ENCODE data around the gene TMEM273.
"Not testable (repeated sequence)": the region's sequence is repeated elsewhere in the genome, so short reads cannot be mapped to it uniquely, and the experiment has no call there.

Gene TMEM273

DNA sequence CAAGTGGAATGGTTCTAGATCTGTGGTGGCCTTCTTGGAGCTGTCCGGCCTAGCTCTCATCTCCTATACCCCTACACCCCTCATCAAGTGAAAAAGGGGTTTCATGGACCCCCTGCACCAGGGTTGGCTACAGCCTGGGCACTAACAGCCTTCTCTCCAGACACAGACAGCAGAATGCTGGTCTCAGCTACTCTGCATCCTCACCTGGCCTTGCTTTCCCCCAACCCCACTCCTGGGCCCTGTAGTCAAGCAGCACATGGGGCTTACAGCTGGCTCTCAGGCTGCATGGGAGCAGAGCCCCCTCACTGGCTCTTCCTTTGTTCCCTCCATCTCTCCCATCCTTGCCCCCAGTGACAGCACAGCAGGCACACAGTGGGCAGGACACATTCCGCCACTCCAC lies 20.8 kb upstream of the TMEM273 start:
- Histone ChIP-seq H3K9ac (ENCODE audit: low read length in 5 of 5) (no peak overlapping the region), H3K9me3 (ENCODE audit: control insufficient read depth in 5 of 5, low read length in 5 of 5) (peaks cover 0 to 3% (median 0%) of the 10 kb centered on the region in 5 donors), H3K27ac (ENCODE audit: low read depth, low read length) (no peak overlapping the region), H3K27me3 (ENCODE audit: control insufficient read depth in 5 of 5, insufficient read depth in 4 of 5, low read length in 5 of 5) (peaks cover 0 to 4% (median 0%) of the 10 kb centered on the region in 5 donors), H3K4me3 (ENCODE audit: low read depth in 1 of 5, low read length in 5 of 5) (no peak overlapping the region), H3K4me1 (ENCODE audit: control insufficient read depth in 5 of 5, insufficient read depth in 5 of 5, low read length in 5 of 5) (no peaks in the 10 kb centered on the region), H3K36me3 (ENCODE audit: control insufficient read depth in 5 of 5, insufficient read depth in 5 of 5, low read length in 5 of 5) (no peaks in the 10 kb centered on the region)

DNA sequence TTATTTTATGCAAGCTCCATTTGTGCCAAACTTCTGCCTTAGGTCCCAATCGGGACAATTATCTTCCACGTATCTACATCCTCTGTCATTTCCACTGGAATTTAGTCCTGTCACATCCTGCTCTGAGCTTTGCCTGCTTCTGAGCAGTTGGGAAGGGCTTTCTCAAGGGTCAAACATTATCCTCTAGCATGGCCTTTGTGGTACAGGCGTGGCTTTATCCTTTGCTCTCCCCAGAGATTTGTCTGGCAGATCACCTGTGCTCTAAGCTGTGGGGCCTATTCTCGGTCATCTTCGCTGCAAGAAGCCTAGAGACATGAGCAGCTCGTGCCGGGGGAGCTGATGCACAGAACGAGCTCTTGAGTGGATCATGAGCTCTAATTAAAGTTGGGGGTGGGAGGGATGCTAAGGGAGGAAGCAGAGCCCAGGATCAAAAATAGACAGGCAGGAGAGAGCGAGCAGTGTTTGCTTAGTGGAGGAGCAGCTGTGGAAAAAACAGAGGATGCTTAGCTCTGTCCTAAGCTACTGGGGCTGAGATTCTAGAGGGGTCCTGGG lies 19.8 kb upstream of the TMEM273 start:
- Histone ChIP-seq H3K9me3 (ENCODE audit: control insufficient read depth in 5 of 5, low read length in 5 of 5) (peaks cover 0 to 3% (median 0%) of the 10 kb centered on the region in 5 donors), H3K27ac (ENCODE audit: low read depth, low read length) (no peak overlapping the region), H3K4me3 (ENCODE audit: low read depth in 1 of 5, low read length in 5 of 5) (no peak overlapping the region), H3K4me1 (ENCODE audit: control insufficient read depth in 5 of 5, insufficient read depth in 5 of 5, low read length in 5 of 5) (no peaks in the 10 kb centered on the region), H3K9ac (ENCODE audit: low read length in 5 of 5) (no peak overlapping the region), H3K36me3 (ENCODE audit: control insufficient read depth in 5 of 5, insufficient read depth in 5 of 5, low read length in 5 of 5) (no peaks in the 10 kb centered on the region), H3K27me3 (ENCODE audit: control insufficient read depth in 5 of 5, insufficient read depth in 4 of 5, low read length in 5 of 5) (peaks cover 0 to 4% (median 0%) of the 10 kb centered on the region in 5 donors)

DNA sequence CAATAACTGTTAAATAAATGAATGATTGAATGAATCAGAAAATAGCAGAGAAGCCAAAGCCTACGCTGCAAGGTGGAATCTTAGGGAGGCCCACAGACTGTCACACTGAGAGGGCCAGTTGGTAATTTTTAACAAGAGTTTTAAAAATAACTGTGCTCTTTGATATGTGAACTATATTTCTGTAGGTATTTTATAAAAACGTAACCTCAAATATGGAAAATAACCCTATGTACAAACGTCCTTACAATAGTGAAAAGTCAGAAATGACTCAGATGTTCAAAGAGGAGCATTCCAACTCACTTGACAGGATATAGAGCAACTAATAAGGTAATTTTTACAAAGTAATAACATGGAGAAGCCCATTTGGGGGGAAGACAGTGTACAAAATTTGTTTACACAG lies 18.9 kb upstream of the TMEM273 start:
- Histone ChIP-seq H3K9ac (ENCODE audit: low read length in 5 of 5) (no peak overlapping the region), H3K9me3 (ENCODE audit: control insufficient read depth in 5 of 5, low read length in 5 of 5) (peaks cover 0 to 3% (median 0%) of the 10 kb centered on the region in 5 donors), H3K27ac (ENCODE audit: low read depth, low read length) (no peak overlapping the region), H3K4me3 (ENCODE audit: low read depth in 1 of 5, low read length in 5 of 5) (no peak overlapping the region), H3K36me3 (ENCODE audit: control insufficient read depth in 5 of 5, insufficient read depth in 5 of 5, low read length in 5 of 5) (no peaks in the 10 kb centered on the region), H3K27me3 (ENCODE audit: control insufficient read depth in 5 of 5, insufficient read depth in 4 of 5, low read length in 5 of 5) (peaks cover 0 to 3% (median 0%) of the 10 kb centered on the region in 5 donors), H3K4me1 (ENCODE audit: control insufficient read depth in 5 of 5, insufficient read depth in 5 of 5, low read length in 5 of 5) (no peaks in the 10 kb centered on the region)

DNA sequence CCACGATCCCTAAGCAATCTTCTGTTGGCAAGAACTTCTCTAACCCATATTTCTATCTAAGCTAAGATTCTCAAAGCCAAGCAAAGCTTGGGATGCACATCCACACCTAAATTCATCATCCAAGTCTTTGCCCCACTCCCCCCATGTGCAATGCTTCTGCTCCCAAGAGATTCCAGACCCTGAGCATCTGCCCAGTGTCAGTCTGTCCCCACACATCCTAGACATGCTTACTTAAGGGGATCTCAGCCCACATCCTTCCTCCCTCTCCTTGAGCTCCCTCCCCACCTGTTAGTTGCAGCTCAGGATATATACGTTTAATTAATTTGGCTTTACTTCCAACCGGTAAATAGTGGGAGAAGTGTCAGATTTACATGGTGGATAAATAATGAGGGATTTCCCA lies 17.0 kb upstream of the TMEM273 start:
- H3K4me1 ChIP-seq (ENCODE audit: control insufficient read depth in 5 of 5, insufficient read depth in 5 of 5, low read length in 5 of 5) = no peaks in the 10 kb centered on the region
- no peaks in the 10 kb centered on the region for H3K27me3 ChIP-seq (ENCODE audit: control insufficient read depth in 5 of 5, insufficient read depth in 4 of 5, low read length in 5 of 5)
- peaks cover 0 to 3% (median 0%) of the 10 kb centered on the region in 5 donors for H3K9me3 ChIP-seq (ENCODE audit: control insufficient read depth in 5 of 5, low read length in 5 of 5)
- no peak overlapping the region for H3K27ac ChIP-seq (ENCODE audit: low read depth, low read length)
- no peaks in the 10 kb centered on the region for H3K36me3 ChIP-seq (ENCODE audit: control insufficient read depth in 5 of 5, insufficient read depth in 5 of 5, low read length in 5 of 5)
- no peak overlapping the region for H3K9ac ChIP-seq (ENCODE audit: low read length in 5 of 5)
- no peak overlapping the region for H3K4me3 ChIP-seq (ENCODE audit: low read depth in 1 of 5, low read length in 5 of 5)

DNA sequence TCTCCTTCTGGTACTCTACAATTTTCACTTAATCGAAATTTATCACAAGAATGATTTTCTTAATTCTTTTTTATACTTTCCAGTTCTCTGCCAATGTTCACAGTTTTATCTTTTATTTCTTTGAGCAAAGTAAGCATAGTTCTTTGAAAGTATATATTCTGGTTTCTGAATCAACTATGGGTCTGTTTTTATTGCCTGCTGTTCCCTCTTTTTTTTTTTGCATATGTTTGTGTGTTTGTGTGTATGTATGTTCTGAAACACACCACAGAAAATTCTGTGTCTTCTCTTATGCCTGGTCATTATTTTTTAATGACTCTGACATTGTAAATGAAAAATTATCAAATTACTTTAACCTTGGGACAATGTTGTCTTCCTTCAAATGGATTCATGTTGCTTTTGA lies 15.9 kb upstream of the TMEM273 start:
- Histone ChIP-seq H3K9me3 (ENCODE audit: control insufficient read depth in 5 of 5, low read length in 5 of 5) (peaks cover 0 to 3% (median 0%) of the 10 kb centered on the region in 5 donors), H3K9ac (ENCODE audit: low read length in 5 of 5) (no peak overlapping the region), H3K4me3 (ENCODE audit: low read depth in 1 of 5, low read length in 5 of 5) (no peak overlapping the region), H3K36me3 (ENCODE audit: control insufficient read depth in 5 of 5, insufficient read depth in 5 of 5, low read length in 5 of 5) (no peaks in the 10 kb centered on the region), H3K27me3 (ENCODE audit: control insufficient read depth in 5 of 5, insufficient read depth in 4 of 5, low read length in 5 of 5) (no peaks in the 10 kb centered on the region), H3K4me1 (ENCODE audit: control insufficient read depth in 5 of 5, insufficient read depth in 5 of 5, low read length in 5 of 5) (no peaks in the 10 kb centered on the region), H3K27ac (ENCODE audit: low read depth, low read length) (no peak overlapping the region)

DNA sequence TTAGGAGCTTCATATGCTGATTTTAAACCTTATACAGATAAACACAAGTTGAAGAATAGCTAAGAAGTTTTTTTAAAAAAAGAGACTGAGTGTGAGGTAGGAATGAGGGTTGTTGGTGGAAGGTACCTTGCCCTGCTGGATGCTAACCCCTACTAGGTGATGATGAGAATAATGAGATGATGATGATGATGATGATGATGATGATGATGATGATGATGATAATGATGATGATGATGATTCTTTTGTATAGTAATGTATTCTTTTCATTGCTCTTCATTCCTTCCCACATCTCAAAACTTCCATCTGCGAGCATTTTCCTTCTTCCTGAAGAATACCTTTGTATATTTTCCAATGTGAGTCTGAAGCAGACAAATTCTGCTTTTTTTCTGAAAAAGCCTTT lies 14.1 kb upstream of the TMEM273 start:
- H3K9me3 ChIP-seq (ENCODE audit: control insufficient read depth in 5 of 5, low read length in 5 of 5) = peaks cover 0 to 3% (median 0%) of the 10 kb centered on the region in 5 donors
- H3K4me1 ChIP-seq (ENCODE audit: control insufficient read depth in 5 of 5, insufficient read depth in 5 of 5, low read length in 5 of 5) = no peaks in the 10 kb centered on the region
- no peaks in the 10 kb centered on the region for H3K36me3 ChIP-seq (ENCODE audit: control insufficient read depth in 5 of 5, insufficient read depth in 5 of 5, low read length in 5 of 5)
- no peaks in the 10 kb centered on the region for H3K27me3 ChIP-seq (ENCODE audit: control insufficient read depth in 5 of 5, insufficient read depth in 4 of 5, low read length in 5 of 5)
- H3K9ac ChIP-seq (ENCODE audit: low read length in 5 of 5) = no peak overlapping the region
- no peak overlapping the region for H3K27ac ChIP-seq (ENCODE audit: low read depth, low read length)
- H3K4me3 ChIP-seq (ENCODE audit: low read depth in 1 of 5, low read length in 5 of 5) = no peak overlapping the region

DNA sequence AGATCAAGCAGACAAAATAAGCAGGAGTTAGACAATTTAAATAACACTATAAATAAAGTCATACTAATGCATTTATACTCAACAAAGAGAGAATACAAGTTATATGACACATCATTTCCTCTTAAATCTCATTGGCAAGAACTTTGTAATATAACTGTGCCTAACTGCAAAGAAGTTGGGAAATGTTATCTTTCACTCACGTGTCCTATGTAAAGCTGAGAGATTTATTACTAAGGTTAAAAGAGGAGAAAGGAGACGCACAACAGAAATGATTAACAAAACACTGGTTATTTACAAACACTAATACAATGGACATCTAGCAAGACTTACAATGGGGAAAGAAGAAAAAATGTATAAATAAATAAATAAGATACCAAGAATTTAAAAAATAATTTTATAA lies 12.7 kb upstream of the TMEM273 start:
- H3K27ac ChIP-seq (ENCODE audit: low read depth, low read length) = no peak overlapping the region
- H3K27me3 ChIP-seq (ENCODE audit: control insufficient read depth in 5 of 5, insufficient read depth in 4 of 5, low read length in 5 of 5) = no peaks in the 10 kb centered on the region
- no peak overlapping the region for H3K4me3 ChIP-seq (ENCODE audit: low read depth in 1 of 5, low read length in 5 of 5)
- H3K4me1 ChIP-seq (ENCODE audit: control insufficient read depth in 5 of 5, insufficient read depth in 5 of 5, low read length in 5 of 5) = no peaks in the 10 kb centered on the region
- H3K9me3 ChIP-seq (ENCODE audit: control insufficient read depth in 5 of 5, low read length in 5 of 5) = peaks cover 0 to 3% (median 0%) of the 10 kb centered on the region in 5 donors
- no peaks in the 10 kb centered on the region for H3K36me3 ChIP-seq (ENCODE audit: control insufficient read depth in 5 of 5, insufficient read depth in 5 of 5, low read length in 5 of 5)
- H3K9ac ChIP-seq (ENCODE audit: low read length in 5 of 5) = no peak overlapping the region

DNA sequence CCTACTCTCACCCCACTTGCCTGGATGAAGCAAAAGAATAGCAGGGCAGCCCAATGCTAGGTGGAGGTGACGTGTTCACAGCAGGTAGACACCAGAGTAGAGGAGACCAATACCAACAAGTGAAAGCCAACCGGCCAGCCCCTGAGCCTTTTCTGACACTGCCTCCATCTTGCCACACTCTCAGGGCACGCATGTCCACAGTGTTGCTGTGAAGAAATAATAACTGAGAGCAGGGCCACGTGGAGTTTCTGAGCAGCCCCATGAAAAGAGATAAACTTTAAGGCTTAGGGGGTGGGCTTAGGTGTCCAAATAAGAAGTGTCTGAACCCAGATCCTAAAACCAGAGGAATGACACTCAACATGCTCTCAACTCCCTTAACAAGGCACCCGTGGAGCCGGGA lies 9.0 kb upstream of the TMEM273 start:
- H3K36me3 ChIP-seq (ENCODE audit: control insufficient read depth in 5 of 5, insufficient read depth in 5 of 5, low read length in 5 of 5) = no peaks in the 10 kb centered on the region
- H3K9me3 ChIP-seq (ENCODE audit: control insufficient read depth in 5 of 5, low read length in 5 of 5) = no peaks in the 10 kb centered on the region
- no peak overlapping the region for H3K9ac ChIP-seq (ENCODE audit: low read length in 5 of 5)
- H3K4me1 ChIP-seq (ENCODE audit: control insufficient read depth in 5 of 5, insufficient read depth in 5 of 5, low read length in 5 of 5) = peaks cover 0 to 13% (median 0%) of the 10 kb centered on the region in 5 donors
- H3K27me3 ChIP-seq (ENCODE audit: control insufficient read depth in 5 of 5, insufficient read depth in 4 of 5, low read length in 5 of 5) = no peaks in the 10 kb centered on the region
- H3K27ac ChIP-seq (ENCODE audit: low read depth, low read length) = no peak overlapping the region
- H3K4me3 ChIP-seq (ENCODE audit: low read depth in 1 of 5, low read length in 5 of 5) = no peak overlapping the region

DNA sequence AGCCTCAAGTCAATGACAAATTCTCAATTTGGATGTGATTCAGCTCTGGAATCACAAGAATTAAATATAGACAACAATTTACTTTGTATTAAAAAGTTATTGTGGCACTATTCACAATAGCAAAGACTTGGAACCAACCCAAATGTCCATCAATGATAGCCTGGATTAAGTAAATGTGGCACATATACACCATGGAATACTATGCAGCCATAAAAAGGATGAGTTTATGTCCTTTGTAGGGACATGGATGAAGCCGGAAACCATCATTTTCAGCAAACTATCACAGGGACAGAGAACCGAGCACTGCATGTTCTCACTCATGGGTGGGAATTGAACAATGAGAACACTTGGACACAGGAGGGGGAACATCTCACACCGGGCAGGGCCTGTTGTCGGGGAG lies 7.7 kb upstream of the TMEM273 start:
- not testable (repeated sequence) for H3K36me3 ChIP-seq (ENCODE audit: control insufficient read depth in 5 of 5, insufficient read depth in 5 of 5, low read length in 5 of 5); H3K9me3 ChIP-seq (ENCODE audit: control insufficient read depth in 5 of 5, low read length in 5 of 5); H3K9ac ChIP-seq (ENCODE audit: low read length in 5 of 5); H3K27ac ChIP-seq (ENCODE audit: low read depth, low read length); H3K27me3 ChIP-seq (ENCODE audit: control insufficient read depth in 5 of 5, insufficient read depth in 4 of 5, low read length in 5 of 5); H3K4me3 ChIP-seq (ENCODE audit: low read depth in 1 of 5, low read length in 5 of 5)
- peaks cover 0 to 13% (median 0%) of the 10 kb centered on the region in 5 donors for H3K4me1 ChIP-seq (ENCODE audit: control insufficient read depth in 5 of 5, insufficient read depth in 5 of 5, low read length in 5 of 5)

DNA sequence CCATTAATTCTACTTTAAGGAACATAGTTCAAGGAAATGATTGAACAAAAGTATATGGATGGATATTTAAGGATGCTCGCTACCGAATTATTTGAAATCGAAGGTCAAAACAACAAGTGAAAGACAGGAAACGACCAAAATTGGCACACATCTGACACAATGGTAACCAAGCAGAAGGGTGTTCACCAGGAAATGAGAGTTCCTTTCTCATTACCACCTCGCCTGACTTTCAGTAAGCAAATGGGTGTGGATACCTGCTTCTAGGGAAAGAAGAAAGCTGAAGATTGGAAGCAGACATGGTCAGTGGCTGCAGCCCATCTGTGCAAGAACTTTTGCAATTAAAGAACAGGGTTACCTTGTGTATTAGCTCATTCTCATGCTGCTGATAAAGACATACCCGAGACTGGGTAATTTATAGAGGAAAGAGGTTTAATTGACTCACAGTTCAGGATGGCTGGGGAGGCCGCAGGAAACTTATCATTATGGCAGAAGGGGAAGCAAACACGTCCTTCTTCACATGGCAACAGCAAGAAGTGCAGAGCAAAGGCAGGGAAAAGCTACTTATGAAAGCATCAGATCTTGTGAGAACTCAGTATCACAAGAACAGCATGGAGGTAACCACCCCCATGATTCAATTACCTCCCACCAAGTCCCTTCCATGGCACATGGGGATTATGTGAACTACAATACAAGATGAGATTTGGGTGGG lies 6.2 kb upstream of the TMEM273 start:
- Histone ChIP-seq H3K4me3 (ENCODE audit: low read depth in 1 of 5, low read length in 5 of 5) (no peak overlapping the region), H3K9me3 (ENCODE audit: control insufficient read depth in 5 of 5, low read length in 5 of 5) (no peaks in the 10 kb centered on the region), H3K27me3 (ENCODE audit: control insufficient read depth in 5 of 5, insufficient read depth in 4 of 5, low read length in 5 of 5) (no peaks in the 10 kb centered on the region), H3K4me1 (ENCODE audit: control insufficient read depth in 5 of 5, insufficient read depth in 5 of 5, low read length in 5 of 5) (peaks cover 2 to 24% (median 5%) of the 10 kb centered on the region in 5 donors), H3K36me3 (ENCODE audit: control insufficient read depth in 5 of 5, insufficient read depth in 5 of 5, low read length in 5 of 5) (no peaks in the 10 kb centered on the region), H3K9ac (ENCODE audit: low read length in 5 of 5) (no peak overlapping the region), H3K27ac (ENCODE audit: low read depth, low read length) (peak overlapping the region; percentile 39)
